Nephron progenitor cell (in vitro differentiated cells): ENCODE data around the gene CHD1.

ENCODE experiments used
- DNase-seq: peaks from one replicate; pipeline ENCODE4 v3.0.0; 2021
- H3K27ac Mint-ChIP-seq: 2 replicates; pipeline ENCODE4 v1.8.0; 2021; ENCODE audit warnings: mild to moderate bottlenecking, moderate library complexity, mixed read lengths
- H3K27me3 Mint-ChIP-seq: 2 replicates; pipeline ENCODE4 v1.8.0; 2021; ENCODE audit warnings: mild to moderate bottlenecking, low read depth, mixed read lengths; ENCODE audit not compliant: poor library complexity
- H3K36me3 Mint-ChIP-seq: 2 replicates; pipeline ENCODE4 v1.8.0; 2021; ENCODE audit warnings: low read depth, mixed read lengths
- H3K4me1 Mint-ChIP-seq: 2 replicates; pipeline ENCODE4 v1.8.0; 2021; ENCODE audit warnings: mixed read lengths
- H3K4me3 Mint-ChIP-seq: 2 replicates; pipeline ENCODE4 v1.8.0; 2021; ENCODE audit warnings: mild to moderate bottlenecking, moderate library complexity, mixed read lengths
- H3K9me3 Mint-ChIP-seq: 2 replicates; pipeline ENCODE4 v1.8.0; 2021; ENCODE audit warnings: mild to moderate bottlenecking, moderate library complexity, mixed read lengths
- CTCF ChIP-seq: fragments of 200-600 bp; sonication (generic); IDR thresholded peaks from 2 replicates; pipeline ENCODE4 v1.5.0; 2021; ENCODE audit warnings: antibody characterized with exemption

CHD1 gene

DNA sequence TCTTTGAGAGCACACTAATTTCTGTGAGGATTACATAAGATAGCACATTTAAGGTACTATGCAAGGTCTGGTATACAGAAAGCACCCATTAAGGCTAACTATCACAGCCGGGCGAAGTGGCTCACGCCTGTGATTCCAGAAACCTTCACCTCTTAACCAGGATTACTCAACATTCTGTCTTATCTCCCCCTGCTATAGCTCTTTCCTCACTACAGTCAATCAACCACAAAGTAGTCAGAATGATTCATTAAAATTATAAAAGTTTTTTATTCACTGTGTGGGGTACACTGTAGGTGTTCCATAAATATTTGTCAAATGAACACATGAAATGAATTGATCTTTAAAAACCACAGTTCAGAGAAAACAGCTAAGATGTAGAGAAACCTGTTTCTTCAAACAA, 48.7 kb downstream of the CHD1 start:
- Mint-ChIP-seq H3K36me3 (peaks cover 81% of the 10 kb centered on the region), H3K27me3 (no peaks in the 10 kb centered on the region), H3K9me3 (no peaks in the 10 kb centered on the region), H3K4me3 (no peak overlapping the region), H3K27ac (peak overlapping the region; percentile 57), H3K4me1 (no peaks in the 10 kb centered on the region)
- no peak for TF ChIP-seq CTCF
- no peak for DNase-seq

DNA sequence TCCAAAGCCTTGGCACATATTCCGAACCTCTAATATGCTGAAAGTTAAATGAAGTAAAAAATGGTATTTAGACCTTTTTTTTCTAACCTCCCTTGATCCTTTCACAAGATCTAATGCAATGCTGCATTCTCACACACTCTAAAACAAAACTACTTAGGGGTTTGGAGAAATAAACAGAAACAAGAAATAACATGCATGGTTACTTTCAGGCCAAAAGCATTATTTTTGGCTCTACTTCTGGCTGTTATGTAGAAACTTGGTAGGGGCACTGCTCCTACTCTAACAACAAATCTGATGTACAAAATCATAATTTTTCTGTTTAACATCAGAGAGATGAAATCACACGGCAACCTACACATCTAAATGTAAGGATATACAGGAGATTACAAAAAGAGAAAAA, 51.2 kb downstream of the CHD1 start:
- no peaks in the 10 kb centered on the region for H3K4me1 Mint-ChIP-seq
- no peaks in the 10 kb centered on the region for H3K9me3 Mint-ChIP-seq
- TF ChIP-seq CTCF, result no peak
- H3K27me3 Mint-ChIP-seq, result no peaks in the 10 kb centered on the region
- DNase-seq, result no peak
- peaks cover 77% of the 10 kb centered on the region for H3K36me3 Mint-ChIP-seq
- H3K27ac Mint-ChIP-seq, result peak overlapping the region; percentile 59
- H3K4me3 Mint-ChIP-seq, result no peak overlapping the region

DNA sequence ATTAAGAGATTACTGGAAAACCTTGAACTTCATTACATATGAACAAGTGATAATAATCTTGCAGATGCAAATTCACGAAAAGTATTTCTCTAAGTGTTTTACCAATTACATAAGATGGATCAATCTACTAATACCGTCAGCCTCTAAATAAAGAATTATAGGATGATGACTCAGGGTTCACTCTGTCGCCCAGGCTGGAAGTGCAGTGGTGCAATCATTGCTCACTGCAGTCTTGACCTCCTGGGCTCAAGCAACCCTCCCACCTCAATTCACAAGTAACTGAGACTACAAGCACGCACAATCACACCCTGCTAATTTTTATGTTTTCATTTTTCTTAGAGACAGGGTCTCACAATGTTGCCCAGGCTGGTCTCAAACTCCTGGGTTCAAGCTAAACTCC, 56.1 kb downstream of the CHD1 start:
- Mint-ChIP-seq H3K9me3 (no peaks in the 10 kb centered on the region), H3K27ac (no peak overlapping the region), H3K4me3 (no peak overlapping the region), H3K36me3 (peaks cover 69% of the 10 kb centered on the region), H3K4me1 (no peaks in the 10 kb centered on the region), H3K27me3 (no peaks in the 10 kb centered on the region)
- no peak for DNase-seq
- no peak for TF ChIP-seq CTCF

DNA sequence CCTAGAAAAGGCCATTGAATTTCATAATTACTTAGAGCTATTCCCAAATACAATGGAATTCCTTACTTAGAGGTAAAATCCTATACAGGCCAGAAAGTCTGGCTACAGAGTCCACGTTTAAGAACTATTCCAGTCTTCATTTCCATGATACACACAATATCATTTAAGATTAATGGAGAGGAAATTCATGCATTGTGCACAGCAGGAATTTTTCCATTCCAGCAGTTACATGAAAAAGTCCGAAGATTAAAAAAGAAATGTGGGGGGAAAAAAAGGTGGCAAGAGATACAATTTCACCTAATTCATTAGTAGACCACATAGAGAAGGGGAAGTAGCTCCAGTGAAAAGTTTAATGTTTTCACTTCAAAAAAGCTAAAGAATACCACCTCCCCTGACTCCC, 63.1 kb downstream of the CHD1 start:
- no peak for TF ChIP-seq CTCF
- no peak for DNase-seq
- Mint-ChIP-seq H3K9me3 (no peaks in the 10 kb centered on the region), H3K4me1 (no peaks in the 10 kb centered on the region), H3K27me3 (no peaks in the 10 kb centered on the region), H3K4me3 (no peak overlapping the region), H3K27ac (peak overlapping the region; percentile 18), H3K36me3 (peaks cover 62% of the 10 kb centered on the region)

GRCh38 chr5:98847054-98847453, 81.8 kb downstream of the CHD1 start:
- H3K4me3 Mint-ChIP-seq, result no peak overlapping the region
- no peak for TF ChIP-seq CTCF
- no peaks in the 10 kb centered on the region for H3K4me1 Mint-ChIP-seq
- DNase-seq, result no peak
- no peak overlapping the region for H3K27ac Mint-ChIP-seq
- peaks cover 37% of the 10 kb centered on the region for H3K9me3 Mint-ChIP-seq
- no peaks in the 10 kb centered on the region for H3K27me3 Mint-ChIP-seq
- H3K36me3 Mint-ChIP-seq, result peaks cover 7% of the 10 kb centered on the region

DNA sequence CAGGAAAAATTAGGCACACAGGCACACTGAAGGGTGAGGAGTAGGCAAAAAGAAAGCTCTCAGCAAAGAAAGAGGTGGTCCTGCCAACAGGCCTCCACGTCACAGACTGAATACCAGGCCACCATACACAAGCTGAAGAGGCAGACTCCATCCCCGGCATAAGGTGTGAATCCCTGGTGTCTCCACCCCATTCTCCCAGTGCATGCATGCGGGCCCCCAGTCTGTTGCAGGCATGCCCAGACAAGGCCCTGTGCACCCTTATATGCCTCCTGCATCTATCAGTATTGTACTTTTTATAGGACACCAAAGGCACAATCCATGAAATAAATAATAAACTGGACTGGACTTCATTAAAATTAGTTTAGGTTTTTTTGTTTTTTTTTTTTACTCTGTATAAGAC, 82.3 kb downstream of the CHD1 start:
- H3K4me3 Mint-ChIP-seq, result no peak overlapping the region
- H3K27ac Mint-ChIP-seq, result no peak overlapping the region
- DNase-seq, result no peak
- no peak for TF ChIP-seq CTCF
- peaks cover 5% of the 10 kb centered on the region for H3K36me3 Mint-ChIP-seq
- no peaks in the 10 kb centered on the region for H3K4me1 Mint-ChIP-seq
- no peaks in the 10 kb centered on the region for H3K27me3 Mint-ChIP-seq
- peaks cover 40% of the 10 kb centered on the region for H3K9me3 Mint-ChIP-seq
